Inflammatory macrophage treated with lipopolysaccharide for 4 hours (primary cell): Measurements from ENCODE around the gene ENAH.

ENCODE experiments used
- DNase-seq: peaks from one replicate; pipeline ENCODE4 v3.0.0-alpha.2; 2020

The ENAH gene

GRCh38 chr1:225554216-225554812, 98.6 kb downstream of the ENAH start:
- peak; percentile 14 for DNase-seq

- DNase-seq = no peak
Measured at GRCh38 chr1:225549821-225550220, 103.1 kb downstream of the ENAH start.

GRCh38 chr1:225548140-225548857, 104.6 kb downstream of the ENAH start:
- no peak for DNase-seq

GRCh38 chr1:225545649-225546048, 107.3 kb downstream of the ENAH start:
- DNase-seq = no peak

GRCh38 chr1:225544924-225545323, 108.0 kb downstream of the ENAH start:
- no peak for DNase-seq

GRCh38 chr1:225544263-225544662, 108.7 kb downstream of the ENAH start:
- DNase-seq = no peak

GRCh38 chr1:225543350-225543749, 109.6 kb downstream of the ENAH start:
- DNase-seq = no peak

- DNase-seq = no peak
Measured at GRCh38 chr1:225541383-225541782, 111.5 kb downstream of the ENAH start.

- no peak for DNase-seq
Measured at GRCh38 chr1:225539575-225539974, 113.3 kb downstream of the ENAH start.

- DNase-seq = no peak
Measured at GRCh38 chr1:225539069-225539468, 113.9 kb downstream of the ENAH start.

GRCh38 chr1:225537554-225538251, 115.2 kb downstream of the ENAH start:
- DNase-seq = no peak

GRCh38 chr1:225535280-225535679, 117.6 kb downstream of the ENAH start:
- DNase-seq = no peak

GRCh38 chr1:225534772-225535171, 118.2 kb downstream of the ENAH start:
- no peak for DNase-seq

GRCh38 chr1:225534135-225534534, 118.8 kb downstream of the ENAH start:
- DNase-seq = no peak

GRCh38 chr1:225533238-225533637, 119.7 kb downstream of the ENAH start:
- no peak for DNase-seq

- DNase-seq = no peak
Measured at GRCh38 chr1:225532240-225532944, 120.5 kb downstream of the ENAH start.

GRCh38 chr1:225529726-225530125, 123.2 kb downstream of the ENAH start:
- no peak for DNase-seq

- no peak for DNase-seq
Measured at GRCh38 chr1:225527575-225527974, 125.3 kb downstream of the ENAH start.

GRCh38 chr1:225526878-225527277, 126.0 kb downstream of the ENAH start:
- no peak for DNase-seq

- no peak for DNase-seq
Measured at GRCh38 chr1:225525377-225525776, 127.5 kb downstream of the ENAH start.

- no peak for DNase-seq
Measured at GRCh38 chr1:225524570-225524969, 128.4 kb downstream of the ENAH start.

GRCh38 chr1:225523263-225523950, 129.5 kb downstream of the ENAH start:
- no peak for DNase-seq
